Activated CD8-positive, alpha-beta T cell treated with anti-CD3 and anti-CD28 coated beads for 36 hours (primary cell): ENCODE measurements around the gene PLCG2. TPM values are rescaled to one million over a fixed set of nuclear protein-coding genes. Genes with fewer than 3 reads are reported as not detected.

Source experiments
- ATAC-seq: fragments of 200-7000 bp; cut with Tn5 transposase; one replicate; pipeline ENCODE4 v1.10.0; 2021; ENCODE audit warnings: mild to moderate bottlenecking, moderate library complexity
- CTCF ChIA-PET: fragments of 350-600 bp; sonication (Branson Sonifier 250); formaldehyde crosslinking; loops from one replicate; lab custom pipeline; 2021; ENCODE audit warnings: antibody characterized with exemption; lab: Charles Lee
- POLR2A ChIA-PET: fragments of 350-600 bp; sonication (Branson Sonifier 250); formaldehyde crosslinking; loops from one replicate; lab custom pipeline; 2021; ENCODE audit warnings: antibody characterized with exemption; lab: Charles Lee
- DNase-seq: peaks from one replicate; pipeline ENCODE4 v3.0.0-alpha.2; 2020
- H3K27ac Mint-ChIP-seq: one replicate; pipeline ENCODE4 v1.8.0; 2021; ENCODE audit warnings: mild to moderate bottlenecking, mixed read lengths
- H3K27me3 Mint-ChIP-seq: one replicate; pipeline ENCODE4 v1.8.0; 2021; ENCODE audit warnings: mixed read lengths
- H3K36me3 Mint-ChIP-seq: one replicate; pipeline ENCODE4 v1.8.0; 2021; ENCODE audit warnings: low read depth, mixed read lengths
- H3K4me1 Mint-ChIP-seq: one replicate; pipeline ENCODE4 v1.8.0; 2021; ENCODE audit warnings: low read depth, mixed read lengths
- H3K4me3 Mint-ChIP-seq: one replicate; pipeline ENCODE4 v1.8.0; 2021; ENCODE audit warnings: mild to moderate bottlenecking, moderate library complexity, mixed read lengths
- H3K9me3 Mint-ChIP-seq: one replicate; pipeline ENCODE4 v1.8.0; 2021; ENCODE audit warnings: mixed read lengths
- intact Hi-C: fragments of 100-400 bp; cut with micrococcal nuclease; formaldehyde crosslinking; loops from one replicate; pipeline ENCODE4 v1.10.0; 2022
- total RNA-seq, 2 experiments: library from RNA; stranded (reverse); gene quantifications; one replicate each; pipeline ENCODE4 v1.2.3, GENCODE V29; 2021
- TF ChIP-seq, protein P1 (sequence below): fragments of 200-600 bp; IDR thresholded peaks from one replicate; pipeline ENCODE4 v1.8.0; 2022; ENCODE audit warnings: antibody characterized with exemption, mild to moderate bottlenecking

PLCG2 gene
- total RNA-seq, 2 experiments from 2014 or later = 12.7 to 13.7 TPM

DNA sequence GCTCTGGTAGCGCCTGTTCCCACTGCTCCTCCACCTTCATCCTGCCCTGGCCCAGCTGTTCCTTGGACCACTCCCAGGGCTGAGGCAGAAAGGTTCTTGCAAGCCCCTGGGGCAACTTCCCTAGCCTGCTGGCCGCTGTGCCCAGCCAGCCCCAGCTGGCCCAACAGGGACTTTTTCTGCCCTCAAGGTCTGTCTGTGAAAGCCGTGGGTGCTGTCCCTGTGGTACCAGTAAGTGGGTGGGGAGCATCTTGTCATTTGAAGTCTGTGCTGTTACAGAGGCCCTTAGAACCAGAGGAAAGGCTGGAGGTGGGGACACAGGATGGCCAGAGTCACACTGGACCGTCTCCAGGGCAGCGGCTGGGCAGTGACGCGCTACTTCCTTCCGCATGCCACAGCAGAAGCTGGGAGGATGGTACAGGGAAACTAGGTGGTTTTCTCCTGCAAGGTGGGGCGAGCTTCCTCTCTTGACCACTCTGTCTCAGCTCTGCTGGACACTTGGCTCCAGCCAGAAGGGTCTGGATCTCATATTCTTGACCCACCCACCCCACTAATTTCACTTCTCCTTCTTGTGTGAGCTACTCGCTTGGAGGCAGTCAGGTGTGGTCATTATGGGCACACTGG is 87.8 kb downstream of the PLCG2 start:
- POLR2A ChIA-PET = no interaction called here
- Mint-ChIP-seq H3K27ac (no peak overlapping the region), H3K9me3 (no peaks in the 10 kb centered on the region), H3K4me1 (no peaks in the 10 kb centered on the region), H3K27me3 (no peaks in the 10 kb centered on the region), H3K36me3 (no peaks in the 10 kb centered on the region), H3K4me3 (no peak overlapping the region)
- intact Hi-C loops = no loop called here
- DNase-seq (no peak), ATAC-seq (no peak)
- TF ChIP-seq, protein P1, sequence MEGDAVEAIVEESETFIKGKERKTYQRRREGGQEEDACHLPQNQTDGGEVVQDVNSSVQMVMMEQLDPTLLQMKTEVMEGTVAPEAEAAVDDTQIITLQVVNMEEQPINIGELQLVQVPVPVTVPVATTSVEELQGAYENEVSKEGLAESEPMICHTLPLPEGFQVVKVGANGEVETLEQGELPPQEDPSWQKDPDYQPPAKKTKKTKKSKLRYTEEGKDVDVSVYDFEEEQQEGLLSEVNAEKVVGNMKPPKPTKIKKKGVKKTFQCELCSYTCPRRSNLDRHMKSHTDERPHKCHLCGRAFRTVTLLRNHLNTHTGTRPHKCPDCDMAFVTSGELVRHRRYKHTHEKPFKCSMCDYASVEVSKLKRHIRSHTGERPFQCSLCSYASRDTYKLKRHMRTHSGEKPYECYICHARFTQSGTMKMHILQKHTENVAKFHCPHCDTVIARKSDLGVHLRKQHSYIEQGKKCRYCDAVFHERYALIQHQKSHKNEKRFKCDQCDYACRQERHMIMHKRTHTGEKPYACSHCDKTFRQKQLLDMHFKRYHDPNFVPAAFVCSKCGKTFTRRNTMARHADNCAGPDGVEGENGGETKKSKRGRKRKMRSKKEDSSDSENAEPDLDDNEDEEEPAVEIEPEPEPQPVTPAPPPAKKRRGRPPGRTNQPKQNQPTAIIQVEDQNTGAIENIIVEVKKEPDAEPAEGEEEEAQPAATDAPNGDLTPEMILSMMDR = no peak
- CTCF ChIA-PET = interaction anchor here (1.0 to 1.1 kb wide), 2 partner anchors 15 to 19 kb away, joined by 3 read pairs; no protein-coding TSS in a partner anchor

DNA sequence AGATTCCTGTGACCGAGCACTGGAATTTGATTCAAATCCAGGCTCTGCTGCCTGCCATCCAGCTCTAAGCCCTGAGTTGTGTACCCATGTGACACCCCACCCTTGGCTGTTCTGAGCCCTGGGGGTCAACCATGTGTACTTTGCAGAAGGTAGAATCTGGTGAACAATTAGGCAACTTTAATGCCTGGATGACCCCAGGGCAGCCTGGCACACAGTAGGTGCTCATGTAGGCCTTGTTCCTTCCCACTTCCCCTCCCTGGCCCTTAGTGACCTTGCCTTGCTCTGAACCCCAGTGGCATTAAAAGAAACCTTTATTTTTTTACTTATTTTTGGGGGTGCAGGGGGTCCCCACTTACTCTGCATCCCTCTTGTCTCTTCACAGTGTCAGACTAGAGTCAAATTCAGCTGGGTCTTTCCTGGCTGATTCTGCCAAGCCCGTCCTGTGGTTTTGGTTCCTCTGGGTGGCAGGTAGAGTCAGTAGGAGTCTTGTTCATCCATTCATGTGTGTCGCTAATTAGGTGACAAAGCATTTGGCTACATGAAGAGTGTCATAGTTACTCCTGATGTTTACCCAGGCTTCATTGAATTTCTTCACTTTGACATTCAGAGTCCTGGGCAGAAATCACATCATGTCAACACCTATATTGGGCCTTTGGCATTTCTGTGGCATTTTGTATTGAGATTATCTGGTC is 89.1 kb downstream of the PLCG2 start:
- H3K4me3 Mint-ChIP-seq = no peak overlapping the region
- H3K9me3 Mint-ChIP-seq = no peaks in the 10 kb centered on the region
- no peaks in the 10 kb centered on the region for H3K36me3 Mint-ChIP-seq
- ChIA-PET CTCF (interaction anchor here (1.3 kb wide), 1 partner anchor 20 kb away, joined by 3 read pairs; no protein-coding TSS in a partner anchor), POLR2A (no interaction called here)
- intact Hi-C loops = no loop called here
- H3K27ac Mint-ChIP-seq = no peak overlapping the region
- TF ChIP-seq, protein P1 = no peak
- peaks cover 7% of the 10 kb centered on the region for H3K4me1 Mint-ChIP-seq
- no peak for DNase-seq
- no peak for ATAC-seq
- H3K27me3 Mint-ChIP-seq = no peaks in the 10 kb centered on the region

DNA sequence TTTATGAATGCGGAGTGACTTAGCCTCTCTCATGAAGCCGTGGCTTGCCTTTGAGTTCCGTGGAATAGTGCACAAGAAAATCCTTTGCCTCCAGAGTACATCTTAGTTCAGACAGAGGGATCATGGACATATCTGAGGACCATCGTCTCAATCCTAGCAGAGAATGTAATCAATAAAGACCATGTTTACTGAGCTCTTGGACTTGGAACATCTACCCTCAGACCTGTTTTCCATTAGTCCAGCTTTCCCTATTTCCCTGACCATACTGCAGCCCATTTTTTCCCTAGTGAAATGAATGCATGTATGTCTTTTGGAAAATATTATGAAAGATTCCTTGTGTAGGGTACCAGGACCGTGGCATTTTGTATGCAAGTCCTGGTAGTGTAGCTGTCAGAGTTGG is 90.2 kb downstream of the PLCG2 start:
- ChIA-PET POLR2A (no interaction called here), CTCF (interaction anchor here (1.0 to 1.3 kb wide), 2 partner anchors 17 to 19 kb away, joined by 3 to 5 read pairs; no protein-coding TSS in a partner anchor)
- Mint-ChIP-seq H3K27me3 (no peaks in the 10 kb centered on the region), H3K9me3 (no peaks in the 10 kb centered on the region), H3K4me1 (peaks cover 11% of the 10 kb centered on the region), H3K36me3 (no peaks in the 10 kb centered on the region), H3K4me3 (no peak overlapping the region), H3K27ac (no peak overlapping the region)
- TF ChIP-seq, protein P1 = no peak
- intact Hi-C loops = no loop called here
- ATAC-seq (no peak), DNase-seq (no peak)

DNA sequence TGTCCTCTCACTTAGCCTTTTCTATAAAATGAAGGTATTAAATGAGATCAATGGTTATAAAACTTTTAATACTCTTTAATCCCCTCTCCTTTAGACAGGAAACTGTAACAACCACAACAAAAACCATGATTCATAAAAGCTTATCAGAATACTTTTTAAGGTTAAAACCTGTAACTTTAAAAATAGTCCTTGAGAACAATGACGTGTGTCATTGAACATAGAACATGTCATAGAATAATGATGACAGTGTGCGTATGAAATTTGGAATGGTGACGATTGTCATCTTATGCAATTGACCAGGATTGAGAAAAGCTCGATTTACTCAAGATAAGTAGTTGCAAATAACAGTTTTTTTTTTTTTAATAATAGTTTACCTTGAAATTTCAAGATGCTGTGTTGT is 94.1 kb downstream of the PLCG2 start:
- H3K4me3 Mint-ChIP-seq = no peak overlapping the region
- CTCF ChIA-PET = interaction anchor here (0.7 to 4.4 kb wide), 29 partner anchors 9 to 537 kb away, joined by 3 to 42 read pairs (median 4); partner anchors contain the start of gene PLCG2
- DNase-seq = no peak

More for the DNA sequence above, 94.1 kb downstream of the PLCG2 start:
- POLR2A ChIA-PET = interaction anchor here (0.6 kb wide), 1 partner anchor 559 kb away, joined by 3 read pairs; no protein-coding TSS in a partner anchor
- H3K9me3 Mint-ChIP-seq = no peaks in the 10 kb centered on the region
- intact Hi-C loops = loop anchor here (10.0 kb wide), 1 partner anchor 98 kb away; the partner anchor contains the start of gene PLCG2
- H3K27ac Mint-ChIP-seq = no peak overlapping the region
- no peaks in the 10 kb centered on the region for H3K27me3 Mint-ChIP-seq
- TF ChIP-seq, protein P1 = no peak
- H3K4me1 Mint-ChIP-seq = peaks cover 11% of the 10 kb centered on the region
- ATAC-seq = no peak
- no peaks in the 10 kb centered on the region for H3K36me3 Mint-ChIP-seq
